Motor neuron (in vitro differentiated cells): ENCODE results near the gene NEK11. TPM values are rescaled to one million over a fixed set of nuclear protein-coding genes. Genes with fewer than 3 reads are reported as not detected.
"Not testable (repeated sequence)": the region's sequence is repeated elsewhere in the genome, so short reads cannot be mapped to it uniquely, and the experiment has no call there.

Source experiments
- ATAC-seq, 8 experiments: fragments of 200-7000 bp; cut with Tn5 transposase; replicated peaks in 6 of 8; 2 replicates each; pipeline ENCODE4 v1.8.0; 2021; ENCODE audit warnings: mild to moderate bottlenecking in 8 of 8, moderate library complexity in 8 of 8
- H3K27ac ChIP-seq, 2 donors: fragments of 250-450 bp; sonication (Bioruptor Pico); 2 replicates each; pipeline ENCODE4 v1.9.0; 2021; ENCODE audit warnings: antibody characterized with exemption in 2 of 2, mild to moderate bottlenecking in 2 of 2, moderate library complexity in 1 of 2
- H3K4me1 ChIP-seq, 2 donors: fragments of 250-450 bp; sonication (Bioruptor Pico); replicated peaks in 1 of 2; 2 replicates each; pipeline ENCODE4 v1.6.1; 2021; ENCODE audit warnings: antibody characterized with exemption in 2 of 2, mild to moderate bottlenecking in 2 of 2, moderate library complexity in 1 of 2
- H3K4me3 ChIP-seq, 5 donors: fragments of 250-450 bp; sonication (Bioruptor Pico); 2 replicates each; pipeline ENCODE4 v1.9.0; 2021; ENCODE audit warnings: antibody characterized with exemption in 5 of 5, mild to moderate bottlenecking in 5 of 5, moderate library complexity in 4 of 5
- WGBS, 10 experiments: fragments of 450-650 bp; shearing (Covaris generic); methylation state at CpG; one replicate each; pipeline ENCODE4 v1.0.0; 2022; 5-methylcytosine and 5-hydroxymethylcytosine counted together
- in situ Hi-C, 9 experiments: fragments of 400-800 bp; cut with MboI; loops; one replicate each; pipeline ENCODE4 v1.15.0; 2021; ENCODE audit warnings: low sequenced_read_pairs in 9 of 9, low pct_unique_long_range_greater_than_20kb in 2 of 9; ENCODE audit not compliant: unreplicated experiment in 9 of 9
- total RNA-seq, 8 experiments: library from RNA; unstranded; fragments of 300-600 nt; gene quantifications; 2 replicates each; pipeline versions ENCODE4 v1.2.3 to v1.2.4, GENCODE V29; 2022

Gene NEK11
- total RNA-seq, 8 experiments from 2014 or later: 1.1 to 10.3 (median 3.4) TPM

GRCh38 chr3:131315162-131315561, 288.5 kb downstream of the NEK11 start:
- WGBS, 10 experiments: 44 to 89% (median 83%) methylated on average over 1 to 2 of the region's 2 CpGs; no CpG with 5 or more reads in 1 of the 10 experiments
- Histone ChIP-seq H3K27ac (no peak overlapping the region), H3K4me3 (no peak overlapping the region), H3K4me1 (no peaks in the 10 kb centered on the region)
- no peak for ATAC-seq
- in situ Hi-C loops: no loop called here

- ATAC-seq: no peak
- in situ Hi-C loops: no loop called here
- peaks cover 0 to 4% of the 10 kb centered on the region in 2 donors for H3K4me1 ChIP-seq
- H3K27ac ChIP-seq: no peak overlapping the region
- 80 to 100% (median 86%) methylated on average over 1 of the region's 2 CpGs; no CpG with 5 or more reads in 6 of the 10 experiments for WGBS, 10 experiments
- H3K4me3 ChIP-seq: no peak overlapping the region
Measured at GRCh38 chr3:131317667-131318066, 291.0 kb downstream of the NEK11 start.

GRCh38 chr3:131323014-131323413, 296.3 kb downstream of the NEK11 start:
- in situ Hi-C loops: no loop called here
- ATAC-seq: no peak
- Histone ChIP-seq H3K4me1 (peaks cover 12 to 35% of the 10 kb centered on the region in 2 donors), H3K4me3 (no peak overlapping the region), H3K27ac (peak overlapping the region in 1 of 2 donors; percentile 39)
- WGBS, 10 experiments: 28 to 88% (median 61%) methylated on average over 1 to 3 of the region's 3 CpGs; no CpG with 5 or more reads in 3 of the 10 experiments

DNA sequence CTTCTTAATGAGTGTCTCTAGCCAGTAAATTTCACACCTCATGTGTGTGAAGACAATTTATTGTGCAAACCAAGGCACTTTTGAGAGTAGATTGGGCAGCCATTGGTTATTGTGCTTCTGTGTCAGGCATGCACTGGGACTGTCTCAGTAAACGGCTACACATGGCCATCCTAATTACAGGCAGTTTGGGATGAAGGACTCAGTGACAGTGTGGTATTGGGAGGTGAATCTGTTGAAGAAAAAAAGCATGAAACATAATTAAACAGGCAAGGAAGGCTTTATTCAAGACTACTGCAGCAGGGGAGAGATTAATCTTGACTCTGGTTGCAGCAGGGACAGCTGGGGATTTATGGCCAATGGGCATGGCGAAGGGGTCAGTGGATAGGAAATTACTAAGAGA, 297.1 kb downstream of the NEK11 start:
- Histone ChIP-seq H3K4me3 (no peak overlapping the region), H3K27ac (peak overlapping the region; percentile 25 to 26), H3K4me1 (peaks cover 12 to 41% of the 10 kb centered on the region in 2 donors)
- in situ Hi-C loops: no loop called here
- WGBS, 10 experiments: 25 to 83% (median 36%) methylated on average over 1 to 2 of the region's 2 CpGs; no CpG with 5 or more reads in 4 of the 10 experiments
- peak in 3 of 8 experiments; percentile 68 to 75 (median 71) for ATAC-seq

- no peak overlapping the region for H3K4me3 ChIP-seq
- in situ Hi-C loops: no loop called here
Measured at GRCh38 chr3:131324923-131325322, 298.2 kb downstream of the NEK11 start.

GRCh38 chr3:131326307-131326706, 299.6 kb downstream of the NEK11 start:
- peaks cover 12 to 42% of the 10 kb centered on the region in 2 donors for H3K4me1 ChIP-seq
- 60 to 100% (median 63%) methylated on average over 1 of the region's 1 CpG; no CpG with 5 or more reads in 7 of the 10 experiments for WGBS, 10 experiments
- no peak overlapping the region for H3K27ac ChIP-seq
- ATAC-seq: peak in 3 of 8 experiments; percentile 33 to 80 (median 68)
- in situ Hi-C loops: no loop called here
- no peak overlapping the region for H3K4me3 ChIP-seq

More at GRCh38 chr3:131324923-131325322, 298.2 kb downstream of the NEK11 start:
- Histone ChIP-seq H3K4me1 (peaks cover 12 to 42% of the 10 kb centered on the region in 2 donors), H3K27ac (no peak overlapping the region)
- ATAC-seq: peak in 5 of 8 experiments; percentile 38 to 85 (median 70)

DNA sequence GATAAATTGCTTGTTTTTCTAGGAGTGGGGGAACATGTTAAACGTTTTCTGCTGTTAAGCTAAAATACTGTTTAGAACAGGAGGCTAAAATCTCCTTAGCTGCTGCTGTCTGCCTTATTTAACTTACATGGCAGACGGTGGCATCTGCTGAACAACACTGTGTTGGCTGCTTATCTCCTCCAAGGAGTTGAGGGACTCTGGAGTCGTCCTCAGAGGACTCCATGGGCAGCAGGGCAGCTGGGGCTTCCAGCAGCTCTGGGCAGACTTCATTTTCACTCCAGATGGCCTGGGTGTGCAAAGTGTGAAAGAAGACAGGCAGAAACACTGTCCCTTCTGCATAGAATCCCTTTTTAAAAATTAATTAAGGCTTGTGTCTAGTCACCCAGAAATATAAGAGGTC, 302.0 kb downstream of the NEK11 start:
- Histone ChIP-seq H3K4me3 (no peak overlapping the region), H3K27ac (no peak overlapping the region), H3K4me1 (peaks cover 8 to 28% of the 10 kb centered on the region in 2 donors)
- in situ Hi-C loops: no loop called here
- WGBS, 10 experiments: 0 to 60% (median 28%) methylated on average over 1 to 3 of the region's 3 CpGs; no CpG with 5 or more reads in 2 of the 10 experiments
- no peak for ATAC-seq

- no peak for ATAC-seq
- H3K4me3 ChIP-seq: no peak overlapping the region
- 76 to 96% (median 90%) methylated on average over 2 to 5 of the region's 5 CpGs; no CpG with 5 or more reads in 1 of the 10 experiments for WGBS, 10 experiments
- no peak overlapping the region for H3K27ac ChIP-seq
- H3K4me1 ChIP-seq: peaks cover 0 to 17% of the 10 kb centered on the region in 2 donors
- in situ Hi-C loops: no loop called here
Measured at GRCh38 chr3:131329774-131330173, 303.1 kb downstream of the NEK11 start.

- WGBS, 10 experiments: 0 to 85% (median 70%) methylated on average over 1 to 4 of the region's 27 CpGs; no CpG with 5 or more reads in 6 of the 10 experiments
- ATAC-seq, H3K4me1 ChIP-seq, in situ Hi-C loops: not testable (repeated sequence)
- Histone ChIP-seq H3K27ac (peak overlapping the region in 1 of 2 donors; percentile 33), H3K4me3 (peak overlapping the region in 1 of 5 donors; percentile 6)
Measured at GRCh38 chr3:131331456-131332085, 304.9 kb downstream of the NEK11 start.

DNA sequence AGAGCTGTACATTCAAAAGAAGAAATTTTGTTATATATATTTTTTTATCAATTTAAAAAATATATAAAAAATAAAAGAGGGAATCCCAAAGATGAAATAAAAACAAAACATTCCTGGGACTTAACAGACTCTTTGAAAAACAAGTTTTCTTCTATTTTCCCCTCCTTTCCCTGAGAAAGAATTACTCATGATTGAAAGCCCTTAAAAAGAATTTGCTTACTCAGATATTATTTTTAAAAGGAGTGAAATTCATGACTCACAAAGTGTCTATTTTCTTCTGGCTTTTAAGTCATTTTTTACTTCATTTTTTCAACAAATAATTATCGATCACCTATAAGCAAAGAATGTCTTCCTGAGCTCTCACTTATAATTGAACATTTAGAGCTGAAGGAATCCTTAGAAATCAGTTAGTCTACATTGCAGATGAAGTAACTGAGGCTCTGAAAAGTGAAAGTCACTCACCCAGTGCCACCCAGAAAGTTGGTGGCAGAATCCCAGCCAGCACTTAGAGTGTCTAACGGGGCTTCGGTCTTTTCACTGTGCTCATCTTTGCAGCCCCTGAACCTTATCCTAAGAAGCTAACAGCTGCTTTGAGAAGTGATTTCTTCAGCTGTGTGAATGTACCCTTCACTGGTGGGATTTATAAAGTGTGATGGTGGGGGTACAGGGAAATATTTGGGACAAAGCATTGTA, 312.4 kb downstream of the NEK11 start:
- 13 to 100% (median 78%) methylated on average over 1 to 3 of the region's 3 CpGs; no CpG with 5 or more reads in 1 of the 10 experiments for WGBS, 10 experiments
- no peak overlapping the region for H3K4me3 ChIP-seq
- in situ Hi-C loops: no loop called here
- no peak overlapping the region for H3K27ac ChIP-seq
- H3K4me1 ChIP-seq: no peaks in the 10 kb centered on the region
- ATAC-seq: no peak

GRCh38 chr3:131341761-131342160, 315.1 kb downstream of the NEK11 start:
- in situ Hi-C loops: no loop called here
- Histone ChIP-seq H3K4me3 (no peak overlapping the region), H3K4me1 (no peaks in the 10 kb centered on the region), H3K27ac (no peak overlapping the region)
- no peak for ATAC-seq
- WGBS, 10 experiments: 79 to 100% (median 100%) methylated on average over 2 of the region's 2 CpGs; no CpG with 5 or more reads in 5 of the 10 experiments

DNA sequence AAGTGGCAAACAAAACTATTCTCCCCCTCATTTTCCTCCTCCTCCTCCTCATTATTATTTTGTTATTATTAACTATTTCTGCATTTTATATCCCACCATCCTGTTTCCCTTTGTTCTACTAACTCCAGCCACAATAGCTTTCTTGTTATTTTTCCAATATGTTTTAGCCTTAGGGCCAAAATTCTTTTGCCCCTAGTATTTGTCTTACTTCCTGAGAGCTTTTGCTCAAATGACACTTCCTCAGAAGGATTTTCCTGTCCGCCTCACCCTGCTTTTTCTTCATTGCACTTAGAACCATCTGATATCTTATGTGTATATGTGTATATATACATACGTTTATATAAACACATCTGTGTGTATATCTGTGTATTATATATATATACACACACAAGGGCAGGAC, 322.2 kb downstream of the NEK11 start:
- no peak for ATAC-seq
- H3K27ac ChIP-seq: no peak overlapping the region
- H3K4me3 ChIP-seq: no peak overlapping the region
- peaks cover 0 to 5% of the 10 kb centered on the region in 2 donors for H3K4me1 ChIP-seq
- 54 to 96% (median 77%) methylated on average over 1 to 2 of the region's 2 CpGs; no CpG with 5 or more reads in 2 of the 10 experiments for WGBS, 10 experiments
- in situ Hi-C loops: no loop called here

- ATAC-seq: no peak
- in situ Hi-C loops: no loop called here
- Histone ChIP-seq H3K4me3 (no peak overlapping the region), H3K4me1 (peaks cover 0 to 5% of the 10 kb centered on the region in 2 donors), H3K27ac (no peak overlapping the region)
- WGBS, 10 experiments: 76 to 98% (median 90%) methylated on average over 4 to 5 of the region's 5 CpGs; no CpG with 5 or more reads in 2 of the 10 experiments
Measured at GRCh38 chr3:131349454-131349853, 322.8 kb downstream of the NEK11 start.
